ENCODE results near the gene FANCG. TPM values are rescaled to one million over a fixed set of nuclear protein-coding genes. Genes with fewer than 3 reads are reported as not detected.
A peak's percentile ranks its signal among the peaks of the same experiment; 100 is the strongest.

Gene FANCG
- total and polyA plus RNA-seq, 2 of the 8 experiments (the other 6 are each of a cell fraction or from before 2014, with no cell fraction given) = 66.6 to 87.1 TPM

DNA sequence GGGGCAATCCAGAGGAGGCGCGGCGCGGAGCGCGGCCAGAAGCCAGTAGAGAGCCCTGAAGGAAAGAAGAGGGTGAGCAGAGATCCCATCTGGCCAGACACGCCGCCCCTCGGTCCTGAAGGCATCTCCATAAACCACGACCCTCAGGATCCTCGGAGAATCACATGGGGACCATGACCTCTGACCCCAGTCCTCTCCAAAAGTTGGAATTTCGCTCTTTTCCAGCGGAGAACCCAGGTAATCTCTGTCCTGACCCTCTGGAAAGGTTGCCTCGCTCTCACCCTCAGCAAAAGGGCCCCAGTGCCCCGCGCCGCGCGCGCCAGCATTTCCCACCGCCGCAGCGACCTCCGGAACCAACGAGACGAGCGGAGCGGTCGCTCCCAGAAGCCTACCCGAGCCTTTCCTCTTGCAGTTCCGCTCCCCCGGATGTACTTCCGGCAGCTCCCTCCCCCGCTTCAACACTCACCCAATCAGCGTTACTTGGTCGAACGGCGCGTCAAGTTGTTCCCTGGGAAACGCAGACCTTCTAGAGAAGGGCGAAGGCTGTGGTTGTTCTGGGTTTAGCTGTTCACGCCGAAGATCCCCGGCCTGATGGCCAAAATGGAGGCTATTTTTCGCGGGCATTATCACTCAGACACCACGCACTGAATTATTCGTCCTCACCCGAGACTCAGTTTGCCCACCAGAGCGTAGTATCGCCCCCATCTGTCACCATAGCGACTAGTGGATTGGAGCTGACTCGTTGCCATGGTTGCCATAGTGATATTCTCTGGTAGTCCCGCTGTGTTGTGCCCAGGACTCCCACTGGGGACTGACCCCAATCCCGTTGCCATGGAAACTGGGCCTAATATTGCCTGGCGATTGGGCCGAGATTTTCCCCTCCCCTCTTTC lies 23.3 kb upstream of the FANCG start, which contains the start of gene STOML2 (continued):
- no peak for TF ChIP-seq FOSL1 (IDR thresholded peaks at IDR 0.05; ENCODE audit: insufficient read depth, low read depth, low read length)
- peak; percentile 27; the same call in 1 of the 2 replicates for TF ChIP-seq POLR2AphosphoS5 (IDR thresholded peaks at IDR 0.05; ENCODE audit: low read depth, low read length)
- TF ChIP-seq TEAD4 (IDR thresholded peaks at IDR 0.05; ENCODE audit: low read depth, low read length) = no peak
- TF ChIP-seq MAFK (IDR thresholded peaks at IDR 0.05; ENCODE audit: low read depth, low read length) = no peak
- peak; percentile 93 for TF ChIP-seq TAF1 (IDR thresholded peaks at IDR 0.05; ENCODE audit: low read depth, low read length)
- TF ChIP-seq EZH2 (IDR thresholded peaks at IDR 0.05; ENCODE audit: low read depth, low read length, severe bottlenecking) = no peak
- no peak for TF ChIP-seq POU5F1 (IDR thresholded peaks at IDR 0.05; ENCODE audit: low read depth, low read length)
- TF ChIP-seq SP1 (IDR thresholded peaks at IDR 0.05; ENCODE audit: low read depth, low read length) = peak; percentile 79
- peak; percentile 99 for TF ChIP-seq GABPA (IDR thresholded peaks at IDR 0.05; ENCODE audit: borderline replicate concordance, insufficient read depth, low read length)
- TF ChIP-seq RAD21 (IDR thresholded peaks at IDR 0.05 in 1 of 2, conservative IDR thresholded peaks at IDR 0.05 in 1 of 2; ENCODE audit: low read depth in 2 of 2, low read length in 2 of 2) = no peak
- TF ChIP-seq GTF2F1 (IDR thresholded peaks at IDR 0.05; ENCODE audit: borderline replicate concordance, low read depth, low read length) = peak; percentile 68; the same call in 1 of the 2 replicates
- peak; percentile 69 for TF ChIP-seq CHD2 (IDR thresholded peaks at IDR 0.05; ENCODE audit: low read length)
- TF ChIP-seq CREB1 (IDR thresholded peaks at IDR 0.05) = 0 out of 2 replicates have a peak, but pooled peaks have one; percentile 16
- no peak for TF ChIP-seq CTBP2 (IDR thresholded peaks at IDR 0.05; ENCODE audit: borderline replicate concordance, insufficient read depth, insufficient read length, low read length)
- TF ChIP-seq, protein P1, sequence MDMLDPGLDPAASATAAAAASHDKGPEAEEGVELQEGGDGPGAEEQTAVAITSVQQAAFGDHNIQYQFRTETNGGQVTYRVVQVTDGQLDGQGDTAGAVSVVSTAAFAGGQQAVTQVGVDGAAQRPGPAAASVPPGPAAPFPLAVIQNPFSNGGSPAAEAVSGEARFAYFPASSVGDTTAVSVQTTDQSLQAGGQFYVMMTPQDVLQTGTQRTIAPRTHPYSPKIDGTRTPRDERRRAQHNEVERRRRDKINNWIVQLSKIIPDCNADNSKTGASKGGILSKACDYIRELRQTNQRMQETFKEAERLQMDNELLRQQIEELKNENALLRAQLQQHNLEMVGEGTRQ (IDR thresholded peaks at IDR 0.05; ENCODE audit: low read length) = 0 out of 2 replicates have a peak, but pooled peaks have one; percentile 3
- TF ChIP-seq, protein P2, sequence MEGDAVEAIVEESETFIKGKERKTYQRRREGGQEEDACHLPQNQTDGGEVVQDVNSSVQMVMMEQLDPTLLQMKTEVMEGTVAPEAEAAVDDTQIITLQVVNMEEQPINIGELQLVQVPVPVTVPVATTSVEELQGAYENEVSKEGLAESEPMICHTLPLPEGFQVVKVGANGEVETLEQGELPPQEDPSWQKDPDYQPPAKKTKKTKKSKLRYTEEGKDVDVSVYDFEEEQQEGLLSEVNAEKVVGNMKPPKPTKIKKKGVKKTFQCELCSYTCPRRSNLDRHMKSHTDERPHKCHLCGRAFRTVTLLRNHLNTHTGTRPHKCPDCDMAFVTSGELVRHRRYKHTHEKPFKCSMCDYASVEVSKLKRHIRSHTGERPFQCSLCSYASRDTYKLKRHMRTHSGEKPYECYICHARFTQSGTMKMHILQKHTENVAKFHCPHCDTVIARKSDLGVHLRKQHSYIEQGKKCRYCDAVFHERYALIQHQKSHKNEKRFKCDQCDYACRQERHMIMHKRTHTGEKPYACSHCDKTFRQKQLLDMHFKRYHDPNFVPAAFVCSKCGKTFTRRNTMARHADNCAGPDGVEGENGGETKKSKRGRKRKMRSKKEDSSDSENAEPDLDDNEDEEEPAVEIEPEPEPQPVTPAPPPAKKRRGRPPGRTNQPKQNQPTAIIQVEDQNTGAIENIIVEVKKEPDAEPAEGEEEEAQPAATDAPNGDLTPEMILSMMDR (IDR thresholded peaks at IDR 0.05; ENCODE audit: control extremely low read depth in 1 of 3, insufficient read depth in 1 of 3, low read depth in 1 of 3, low read length in 3 of 3) = no peak
- TF ChIP-seq TCF12 (IDR thresholded peaks at IDR 0.05; ENCODE audit: low read depth, low read length) = no peak
- TF ChIP-seq POLR2A (IDR thresholded peaks at IDR 0.05; ENCODE audit: control extremely low read depth in 1 of 2, low read depth in 2 of 2, low read length in 2 of 2) = peak; percentile 79 to 85
- TF ChIP-seq RBBP5 (IDR thresholded peaks at IDR 0.05; ENCODE audit: borderline replicate concordance, low read depth, low read length) = no peak
- peak; percentile 82; the same call in 1 of the 2 replicates for TF ChIP-seq EGR1 (IDR thresholded peaks at IDR 0.05; ENCODE audit: borderline replicate concordance, low read depth, low read length)

Data from H1 (cell line).